Mucosa of rectum (tissue), 2 donors: ENCODE results near the gene BAX.
"Not testable (repeated sequence)": the region's sequence is repeated elsewhere in the genome, so short reads cannot be mapped to it uniquely, and the experiment has no call there.

Experiments used
- H3K27ac ChIP-seq, 2 donors: one replicate each; pipeline ENCODE4 v1.7.0; 2013; ENCODE audit warnings: inconsistent platforms in 2 of 2, low read depth in 2 of 2, low read length in 2 of 2
- H3K27me3 ChIP-seq, 2 donors: one replicate each; pipeline ENCODE4 v1.7.0; 2013; ENCODE audit warnings: low read length in 2 of 2; ENCODE audit not compliant: control insufficient read depth in 2 of 2, insufficient read depth in 2 of 2
- H3K36me3 ChIP-seq, 2 donors: one replicate each; pipeline ENCODE4 v1.7.0; 2013; ENCODE audit warnings: low read length in 2 of 2; ENCODE audit not compliant: control insufficient read depth in 2 of 2, insufficient read depth in 2 of 2
- H3K4me1 ChIP-seq, 2 donors: one replicate each; pipeline ENCODE4 v1.7.0; 2013; ENCODE audit warnings: low read length in 2 of 2, mild to moderate bottlenecking in 1 of 2; ENCODE audit not compliant: control insufficient read depth in 2 of 2, insufficient read depth in 2 of 2
- H3K4me3 ChIP-seq, 2 donors: one replicate each; pipeline ENCODE4 v1.7.0; 2013; ENCODE audit warnings: low read length in 2 of 2
- H3K9ac ChIP-seq, 2 donors: one replicate each; pipeline ENCODE4 v1.7.0; 2013; ENCODE audit warnings: low read length in 2 of 2, low read depth in 1 of 2, mild to moderate bottlenecking in 1 of 2
- H3K9me3 ChIP-seq, 2 donors: one replicate each; pipeline ENCODE4 v1.7.0; 2013; ENCODE audit warnings: low read length in 2 of 2; ENCODE audit not compliant: control insufficient read depth in 2 of 2
- donor health status: healthy.
- donor health status: Normal muscosa, but diverticular disease.

BAX gene

GRCh38 chr19:48918801-48919247 is 35.9 kb upstream of the BAX start:
- Histone ChIP-seq H3K4me1 (no peaks in the 10 kb centered on the region), H3K9ac (no peak overlapping the region), H3K36me3 (peaks cover 19 to 43% of the 10 kb centered on the region in 2 donors), H3K9me3 (no peaks in the 10 kb centered on the region), H3K27ac (no peak overlapping the region), H3K27me3 (no peaks in the 10 kb centered on the region), H3K4me3 (no peak overlapping the region)

GRCh38 chr19:48919271-48919670 is 35.4 kb upstream of the BAX start:
- not testable (repeated sequence) for H3K4me1 ChIP-seq, H3K9me3 ChIP-seq, H3K27ac ChIP-seq, H3K27me3 ChIP-seq, H3K9ac ChIP-seq, H3K4me3 ChIP-seq
- H3K36me3 ChIP-seq: peaks cover 17 to 41% of the 10 kb centered on the region in 2 donors

GRCh38 chr19:48920949-48921348 is 33.7 kb upstream of the BAX start:
- no peaks in the 10 kb centered on the region for H3K9me3 ChIP-seq
- peaks cover 14 to 31% of the 10 kb centered on the region in 2 donors for H3K36me3 ChIP-seq

GRCh38 chr19:48921721-48922500 is 32.8 kb upstream of the BAX start:
- Histone ChIP-seq H3K36me3 (peaks cover 14 to 27% of the 10 kb centered on the region in 2 donors), H3K4me3 (no peak overlapping the region), H3K27ac (no peak overlapping the region), H3K27me3 (no peaks in the 10 kb centered on the region), H3K4me1 (no peaks in the 10 kb centered on the region), H3K9ac (no peak overlapping the region), H3K9me3 (no peaks in the 10 kb centered on the region)

More at GRCh38 chr19:48920949-48921348, 33.7 kb upstream of the BAX start:
- no peak overlapping the region for H3K27ac ChIP-seq
- H3K4me3 ChIP-seq: no peak overlapping the region
- H3K4me1 ChIP-seq: no peaks in the 10 kb centered on the region
- no peaks in the 10 kb centered on the region for H3K27me3 ChIP-seq
- H3K9ac ChIP-seq: no peak overlapping the region

- H3K27ac ChIP-seq: no peak overlapping the region
- H3K9me3 ChIP-seq: no peaks in the 10 kb centered on the region
- no peaks in the 10 kb centered on the region for H3K27me3 ChIP-seq
- no peak overlapping the region for H3K4me3 ChIP-seq
- peaks cover 14 to 26% of the 10 kb centered on the region in 2 donors for H3K36me3 ChIP-seq
- H3K9ac ChIP-seq: no peak overlapping the region
- no peaks in the 10 kb centered on the region for H3K4me1 ChIP-seq
These were observed 31.9 kb upstream of the BAX start for GRCh38 chr19:48922548-48923490.

- peaks cover 0 to 2% of the 10 kb centered on the region in 2 donors for H3K4me1 ChIP-seq
- H3K9ac ChIP-seq: no peak overlapping the region
- no peaks in the 10 kb centered on the region for H3K9me3 ChIP-seq
- H3K4me3 ChIP-seq: no peak overlapping the region
- no peaks in the 10 kb centered on the region for H3K27me3 ChIP-seq
- H3K27ac ChIP-seq: no peak overlapping the region
- H3K36me3 ChIP-seq: peaks cover 6 to 10% of the 10 kb centered on the region in 2 donors
These were observed 29.3 kb upstream of the BAX start for GRCh38 chr19:48925240-48925843.

GRCh38 chr19:48925890-48926289 is 28.8 kb upstream of the BAX start:
- not testable (repeated sequence) for H3K4me3 ChIP-seq, H3K27me3 ChIP-seq, H3K4me1 ChIP-seq, H3K27ac ChIP-seq, H3K9me3 ChIP-seq, H3K36me3 ChIP-seq, H3K9ac ChIP-seq

GRCh38 chr19:48926909-48927308 is 27.8 kb upstream of the BAX start:
- H3K4me1 ChIP-seq: peaks cover 0 to 2% of the 10 kb centered on the region in 2 donors
- no peaks in the 10 kb centered on the region for H3K36me3 ChIP-seq
- H3K4me3 ChIP-seq: no peak overlapping the region
- no peaks in the 10 kb centered on the region for H3K27me3 ChIP-seq
- H3K27ac ChIP-seq: no peak overlapping the region
- H3K9ac ChIP-seq: no peak overlapping the region
- H3K9me3 ChIP-seq: no peaks in the 10 kb centered on the region

- not testable (repeated sequence) for H3K27me3 ChIP-seq, H3K36me3 ChIP-seq, H3K4me1 ChIP-seq, H3K9me3 ChIP-seq, H3K4me3 ChIP-seq, H3K27ac ChIP-seq, H3K9ac ChIP-seq
These were observed 27.0 kb upstream of the BAX start for GRCh38 chr19:48927692-48928091.
